Ramos (cell line): Measurements from ENCODE around the gene PLXNC1.

Source experiments
- in situ Hi-C: fragments of 300-500 bp; cut with MboI; formaldehyde crosslinking; loops from one replicate; pipeline ENCODE4 v1.14.3; 2022; ENCODE audit warnings: low sequenced_read_pairs; ENCODE audit not compliant: unreplicated experiment

The PLXNC1 gene

DNA sequence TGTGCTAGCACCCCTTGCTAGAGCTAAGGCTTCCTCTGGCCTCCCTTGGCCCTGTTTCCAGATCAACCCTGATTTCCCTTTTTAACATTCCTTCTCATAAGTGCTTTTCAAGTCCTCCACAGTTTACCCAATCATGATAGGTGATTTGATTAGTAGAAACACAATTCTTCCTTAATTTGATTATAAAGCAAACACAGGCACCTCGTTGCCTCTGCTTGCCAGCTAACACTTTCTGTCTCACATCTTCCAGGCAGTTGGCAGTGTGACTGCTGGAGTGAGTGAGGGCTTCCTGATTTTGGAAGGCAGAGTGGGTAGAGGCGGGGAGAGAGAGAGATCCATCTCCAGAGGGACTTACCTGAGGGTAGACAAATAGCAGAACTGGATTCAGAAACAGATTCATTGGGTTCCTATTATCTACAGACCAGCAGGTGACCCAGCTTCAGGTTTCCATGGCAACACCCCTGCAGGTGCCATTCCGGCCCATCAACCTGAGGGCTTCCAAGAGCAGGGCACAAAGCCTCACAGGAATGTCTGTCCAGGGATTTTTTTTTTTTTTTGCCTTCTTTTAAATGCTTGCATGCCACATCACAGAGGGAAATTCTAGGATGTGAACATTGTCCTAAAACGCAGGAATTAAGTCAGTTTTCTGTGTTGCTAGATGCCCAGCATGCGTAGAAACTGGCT, 77.7 kb downstream of the PLXNC1 start:
- in situ Hi-C loops: no loop called here

DNA sequence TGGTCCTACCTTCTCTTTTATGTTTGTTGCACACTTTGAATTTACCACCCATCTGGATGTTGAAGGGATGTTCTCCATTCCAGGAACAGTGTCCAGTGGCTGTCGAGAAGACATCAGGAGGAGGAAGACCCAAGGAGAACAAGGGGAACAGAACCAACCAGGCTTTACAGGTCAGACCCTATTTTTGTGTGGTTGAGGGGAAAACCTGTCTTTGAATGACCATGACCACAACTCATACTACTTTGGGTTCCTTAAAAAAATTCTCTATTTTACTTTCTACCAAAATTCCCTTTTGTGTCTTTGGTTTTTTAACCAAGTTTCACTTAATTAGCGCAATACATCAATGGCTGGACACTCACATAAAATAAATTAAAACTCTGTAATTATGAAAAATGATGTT, 78.7 kb downstream of the PLXNC1 start:
- in situ Hi-C loops: no loop called here

DNA sequence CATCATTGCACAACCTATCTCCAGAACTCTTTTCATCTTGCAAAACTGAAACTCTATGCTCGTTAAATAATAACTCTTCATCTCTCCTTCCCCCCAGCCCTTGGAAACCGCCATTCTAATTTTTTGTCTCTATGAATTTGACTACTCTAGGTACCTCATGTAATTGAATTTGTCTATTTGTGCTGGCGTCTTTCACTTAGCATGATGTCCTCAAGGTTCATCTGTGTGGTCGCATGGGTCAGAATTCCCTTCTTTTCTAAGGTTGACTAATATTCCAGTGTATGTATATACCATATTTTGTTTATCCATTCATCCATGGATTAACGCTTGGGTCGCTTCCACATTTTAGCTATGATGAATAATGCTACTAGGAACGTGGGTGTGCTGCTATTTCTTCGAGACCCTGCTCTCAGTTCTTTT, 80.1 kb downstream of the PLXNC1 start:
- in situ Hi-C loops: no loop called here

- in situ Hi-C loops: no loop called here
Observed at GRCh38 chr12:94229902-94230301, 81.5 kb downstream of the PLXNC1 start.

GRCh38 chr12:94230357-94230905, 82.1 kb downstream of the PLXNC1 start:
- in situ Hi-C loops: no loop called here

DNA sequence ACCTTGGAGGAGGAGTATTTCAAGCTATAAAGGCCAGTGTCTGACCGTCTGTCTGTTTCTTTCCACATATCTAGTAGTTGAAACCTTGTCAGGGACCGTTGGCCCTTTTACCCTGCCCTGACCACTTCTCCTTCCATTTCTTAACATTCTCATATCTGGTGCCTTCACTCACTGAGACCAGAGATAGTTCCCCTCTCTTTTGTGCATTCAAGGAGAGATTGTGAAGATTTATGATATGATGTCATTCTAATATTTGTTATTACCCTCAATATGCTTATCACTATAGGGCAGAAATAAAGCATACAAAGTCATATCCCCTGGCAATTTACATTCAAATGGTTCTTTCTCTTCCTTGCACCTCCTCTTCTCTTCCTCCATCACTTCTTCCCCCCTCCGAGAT, 83.3 kb downstream of the PLXNC1 start:
- in situ Hi-C loops: no loop called here

GRCh38 chr12:94235848-94236247, 87.5 kb downstream of the PLXNC1 start:
- in situ Hi-C loops: no loop called here

- in situ Hi-C loops: no loop called here
Observed at GRCh38 chr12:94239332-94239993, 91.1 kb downstream of the PLXNC1 start.

DNA sequence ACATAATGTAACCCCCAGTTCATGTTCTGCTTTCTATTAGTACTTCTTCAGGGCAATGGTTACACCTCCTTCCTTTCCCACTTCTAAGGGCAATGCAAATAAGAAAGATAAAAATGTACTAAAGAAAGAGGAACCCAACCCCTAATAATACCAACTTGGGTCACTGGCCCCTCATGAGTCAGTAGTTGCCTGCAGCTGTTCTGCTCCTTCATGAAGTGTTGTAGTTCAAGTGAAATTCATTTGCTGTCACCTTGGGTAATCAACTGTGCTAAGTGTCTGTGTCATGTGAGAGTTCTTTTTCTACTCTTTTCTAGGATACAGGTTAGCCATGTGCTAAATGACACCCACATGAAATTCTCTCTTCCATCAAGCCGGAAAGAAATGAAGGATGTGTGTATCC, 91.8 kb downstream of the PLXNC1 start:
- in situ Hi-C loops: no loop called here

DNA sequence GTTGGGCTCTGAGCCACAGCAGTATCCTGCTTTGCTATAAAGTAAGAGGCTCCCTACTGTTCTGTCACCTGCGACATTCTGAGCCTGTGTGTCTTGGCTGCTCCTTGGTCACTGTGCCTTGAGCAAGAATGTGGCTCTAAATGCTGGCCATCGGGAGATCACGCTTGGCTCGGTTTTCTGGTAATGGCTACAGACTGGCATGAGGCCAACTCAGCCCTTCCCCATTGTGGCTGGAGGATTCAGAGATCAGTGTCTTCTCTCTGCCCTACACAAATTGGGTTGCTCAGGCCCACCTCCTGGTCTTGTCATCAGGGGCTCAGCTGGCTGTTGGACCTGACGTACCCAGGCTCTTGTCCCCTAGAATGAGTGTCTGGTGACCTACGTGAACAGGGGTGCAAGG, 94.5 kb downstream of the PLXNC1 start:
- in situ Hi-C loops: no loop called here

DNA sequence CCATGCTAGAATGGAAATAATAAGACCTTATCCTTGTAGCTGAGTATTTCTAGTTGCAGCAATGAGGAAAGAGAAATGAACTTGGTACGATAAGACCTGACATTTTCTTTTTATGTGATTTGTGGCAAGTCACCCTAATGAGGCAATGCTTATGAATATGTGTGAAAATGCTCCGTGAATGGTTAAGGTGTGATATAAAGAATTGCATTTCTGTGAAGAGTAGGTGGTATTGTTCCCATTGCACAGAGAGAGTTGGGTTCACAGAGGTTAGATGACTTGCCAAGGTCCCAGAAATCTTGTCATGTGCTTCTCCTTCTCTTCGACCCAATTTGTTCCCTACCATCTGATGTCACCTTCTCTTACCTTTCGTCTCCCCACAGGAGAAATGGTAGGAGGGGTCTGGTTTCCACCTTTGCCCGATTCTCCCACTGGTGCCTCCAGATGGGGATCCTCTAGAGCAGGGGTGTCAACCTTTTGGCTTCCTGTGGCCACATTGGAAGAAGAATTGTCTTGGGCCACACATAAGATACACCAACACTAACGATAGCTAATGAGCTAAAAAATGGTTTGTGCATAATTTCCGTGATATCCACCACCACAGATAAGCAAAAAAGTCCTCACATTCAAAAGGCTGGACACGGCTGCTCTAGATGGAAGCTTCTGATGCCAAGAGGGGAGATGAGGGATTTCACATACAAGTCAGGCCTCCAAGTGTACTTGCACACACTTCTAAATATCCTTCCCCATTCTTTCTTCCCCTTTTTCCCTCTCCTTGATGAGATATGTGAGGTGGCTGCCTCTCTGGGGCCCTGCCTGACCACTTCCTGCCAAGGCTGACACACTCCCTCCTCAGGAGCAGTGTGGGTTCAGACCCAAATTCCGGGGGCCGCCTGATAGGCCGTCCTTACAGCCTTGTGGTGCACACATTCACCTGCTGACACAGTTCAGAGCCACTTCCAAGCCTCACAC, 96.1 kb downstream of the PLXNC1 start:
- in situ Hi-C loops: no loop called here

DNA sequence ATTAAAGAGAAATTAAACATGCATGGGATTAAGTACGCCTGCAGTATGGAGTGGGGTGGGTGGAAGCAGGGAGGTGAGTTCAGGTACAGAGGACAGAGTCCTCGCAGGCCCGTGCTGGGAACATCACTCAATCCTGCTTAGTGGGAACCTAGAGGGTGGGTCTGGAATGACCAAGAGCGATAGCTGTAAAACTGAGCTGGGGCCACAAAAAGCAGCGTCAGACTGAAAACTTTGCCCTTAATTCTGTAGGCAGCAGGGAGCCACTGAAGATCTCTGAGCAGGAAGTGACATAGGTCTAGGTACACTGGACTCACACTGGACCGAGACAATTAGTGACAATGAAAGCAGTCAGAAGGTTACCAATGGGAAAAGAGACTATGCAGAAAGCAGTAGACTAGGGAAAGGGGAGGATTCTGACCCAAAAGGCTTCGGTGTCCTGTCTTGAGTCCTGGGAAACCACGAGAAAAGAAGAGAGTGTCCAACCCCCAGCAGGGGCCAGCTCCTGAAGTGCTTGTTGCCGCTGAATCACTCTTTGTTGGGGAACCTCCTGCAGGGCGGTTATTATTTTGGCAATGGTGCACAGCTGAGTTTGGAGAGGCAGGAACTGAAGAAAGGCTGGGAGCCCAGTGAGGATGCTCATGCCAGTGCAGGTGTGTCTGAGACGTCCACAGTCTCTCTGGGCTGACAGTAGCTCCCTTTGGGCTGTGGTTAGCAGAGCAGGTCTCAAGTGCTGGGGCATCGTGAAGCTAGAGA, 97.4 kb downstream of the PLXNC1 start:
- in situ Hi-C loops: no loop called here

DNA sequence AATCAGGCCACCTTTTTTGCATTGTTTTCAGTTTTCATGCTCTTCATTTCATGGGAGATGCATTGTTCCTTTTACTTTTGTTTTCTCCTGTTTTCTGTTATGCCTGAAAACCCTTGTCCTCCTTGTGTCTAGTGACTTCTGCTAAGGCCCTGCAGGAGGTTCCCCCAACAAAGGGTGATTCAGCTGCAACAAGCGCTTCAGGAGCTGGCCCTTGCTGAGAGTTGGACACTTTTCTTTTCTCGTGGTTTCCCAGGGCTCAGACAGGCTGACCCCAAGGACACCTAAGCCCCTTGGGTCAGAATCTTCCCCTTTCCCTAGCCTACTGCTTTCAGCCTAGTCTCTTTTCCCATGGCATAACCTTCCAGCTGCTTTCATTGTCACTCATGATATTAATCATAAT, 98.9 kb downstream of the PLXNC1 start:
- in situ Hi-C loops: no loop called here

DNA sequence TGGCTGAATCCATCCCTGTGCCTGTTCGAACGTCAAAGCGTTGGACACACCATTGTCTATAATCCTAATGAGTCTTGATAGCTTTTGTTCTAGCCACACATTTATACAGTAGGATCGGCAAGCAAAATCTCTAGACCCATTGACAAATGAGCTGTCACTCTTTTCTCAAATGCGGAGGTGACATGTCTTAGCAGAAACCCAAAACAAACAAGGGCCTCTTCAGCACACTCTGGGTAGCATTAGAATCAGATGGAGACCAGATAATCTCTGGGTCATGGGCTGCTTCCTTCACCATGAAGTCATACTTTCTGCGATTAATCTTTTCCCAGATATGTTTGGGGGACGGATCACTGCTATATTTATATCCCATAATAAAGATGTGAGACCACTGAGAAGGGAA, 100.2 kb downstream of the PLXNC1 start:
- in situ Hi-C loops: no loop called here

DNA sequence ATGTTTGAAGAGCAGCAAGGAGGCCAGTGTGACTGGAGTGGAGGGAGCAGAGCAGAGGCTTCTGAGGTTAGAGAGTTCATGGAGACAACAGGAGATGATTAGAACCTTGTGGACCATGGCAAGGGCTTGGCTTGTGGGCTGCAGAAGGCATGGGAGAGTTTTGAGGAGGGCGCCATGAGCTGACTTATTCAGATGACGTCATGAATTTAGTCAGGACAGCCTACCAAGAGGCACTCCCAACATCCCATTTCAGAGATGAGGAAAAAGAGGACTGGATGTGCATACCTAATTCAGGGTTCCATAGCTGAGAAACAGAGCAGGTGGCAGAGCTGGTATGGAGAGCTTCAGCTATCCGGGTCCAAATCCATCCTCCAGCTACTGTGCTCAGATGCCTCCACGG, 101.8 kb downstream of the PLXNC1 start:
- in situ Hi-C loops: no loop called here

GRCh38 chr12:94254270-94254669, 105.9 kb downstream of the PLXNC1 start:
- in situ Hi-C loops: no loop called here

DNA sequence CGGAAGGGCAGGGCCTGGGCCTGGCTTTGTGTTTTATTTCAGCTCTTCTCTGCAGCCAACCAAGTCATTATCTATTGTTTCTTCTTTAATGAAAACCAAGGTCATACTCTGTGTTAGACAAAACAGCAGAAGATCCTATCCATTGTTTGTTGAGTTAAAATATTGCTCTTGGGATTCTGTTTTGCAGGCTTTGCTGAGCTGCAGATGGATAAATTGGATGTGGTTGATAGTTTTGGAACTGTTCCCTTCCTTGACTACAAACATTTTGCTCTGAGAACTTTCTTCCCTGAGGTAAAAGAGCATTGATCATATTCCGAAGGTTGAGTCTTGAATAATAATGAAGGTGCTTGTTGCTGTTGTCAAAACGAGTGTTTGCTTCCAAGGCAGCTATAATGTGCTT, 106.6 kb downstream of the PLXNC1 start:
- in situ Hi-C loops: no loop called here

DNA sequence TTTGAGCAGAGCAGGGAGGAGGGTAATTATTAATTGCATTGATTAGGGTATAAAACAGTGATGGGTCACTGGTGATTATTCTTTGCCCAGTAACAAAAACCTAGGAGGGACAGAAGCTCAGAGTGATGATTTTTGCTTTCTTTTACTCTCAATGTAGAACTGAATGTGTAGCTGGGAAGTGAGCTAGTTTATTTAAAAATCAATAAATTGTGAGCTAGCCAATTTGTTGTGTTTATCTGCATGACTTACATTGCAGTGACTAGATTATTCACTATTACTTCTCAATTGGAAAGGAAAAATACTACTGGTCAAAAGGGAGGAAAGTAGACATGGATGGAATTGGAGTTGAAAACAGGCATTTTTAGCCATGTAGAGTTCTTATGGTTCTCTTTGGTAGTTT, 107.1 kb downstream of the PLXNC1 start:
- in situ Hi-C loops: no loop called here

GRCh38 chr12:94258593-94258992, 110.2 kb downstream of the PLXNC1 start:
- in situ Hi-C loops: no loop called here

DNA sequence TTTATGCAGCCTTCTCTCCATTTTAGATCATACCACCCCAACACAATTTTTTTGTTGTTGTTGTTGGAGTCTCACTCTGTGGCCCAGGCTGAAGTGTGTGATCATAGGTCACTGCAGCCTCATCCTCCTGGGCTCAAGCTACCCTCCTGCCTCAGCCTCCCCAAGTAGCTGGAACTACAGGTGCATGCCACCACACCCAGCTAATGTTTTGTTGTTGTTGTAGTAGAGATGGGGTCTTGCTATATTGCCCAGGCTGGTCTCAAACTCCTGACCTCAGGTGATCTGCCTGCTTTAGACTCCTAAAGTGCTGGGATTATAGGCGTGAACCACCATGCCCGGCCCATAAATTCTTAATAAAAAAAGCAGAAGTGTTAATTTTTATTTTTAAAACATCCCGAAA, 111.6 kb downstream of the PLXNC1 start:
- in situ Hi-C loops: no loop called here
